ENCODE data around the gene ACOT6.

GRCh38 chr14:73594491-73594890 lies 17.8 kb upstream of the ACOT6 start:
- no peak for TF ChIP-seq CTCF (IDR thresholded peaks at IDR 0.05)
- no peak for TF ChIP-seq EP300 (IDR thresholded peaks at IDR 0.05)
- TF ChIP-seq POLR2A (IDR thresholded peaks at IDR 0.05) = no peak
- TF ChIP-seq POLR2AphosphoS5 (IDR thresholded peaks at IDR 0.05) = no peak

All from upper lobe of left lung (tissue), 4 donors.